Liver (tissue), 3 donors: ENCODE measurements around the gene GADL1.

Experiments used
- CTCF ChIP-seq: fragments of 150-350 bp; IDR thresholded peaks from 2 replicates; pipeline ENCODE4 v1.5.1; 2017; ENCODE audit warnings: improper control_type of control experiment, low read depth, low read length; ENCODE audit not compliant: missing input control
- SP1 ChIP-seq: IDR thresholded peaks from 2 replicates; pipeline ENCODE4 v1.6.1; 2018; ENCODE audit warnings: antibody characterized with exemption, mild to moderate bottlenecking
- donor health status: healthy.
- donor health status: healthy.

GRCh38 chr3:30914696-30915095 is 20.2 kb upstream of the GADL1 start:
- TF ChIP-seq CTCF (no peak), SP1 (no peak)
